ENCODE data around the gene NOTCH2.
"Not testable (repeated sequence)": the region's sequence is repeated elsewhere in the genome, so short reads cannot be mapped to it uniquely, and the experiment has no call there.

- not testable (repeated sequence) for TF ChIP-seq CTCF (IDR thresholded peaks at IDR 0.05; ENCODE audit: low read depth, low read length); POLR2A (IDR thresholded peaks at IDR 0.05; ENCODE audit: extremely low read depth, insufficient read length)
Measured at GRCh38 chr1:120116094-120116493, 46.6 kb upstream of the NOTCH2 start.
